ENCODE results near the gene CFAP58.

CFAP58 gene

DNA sequence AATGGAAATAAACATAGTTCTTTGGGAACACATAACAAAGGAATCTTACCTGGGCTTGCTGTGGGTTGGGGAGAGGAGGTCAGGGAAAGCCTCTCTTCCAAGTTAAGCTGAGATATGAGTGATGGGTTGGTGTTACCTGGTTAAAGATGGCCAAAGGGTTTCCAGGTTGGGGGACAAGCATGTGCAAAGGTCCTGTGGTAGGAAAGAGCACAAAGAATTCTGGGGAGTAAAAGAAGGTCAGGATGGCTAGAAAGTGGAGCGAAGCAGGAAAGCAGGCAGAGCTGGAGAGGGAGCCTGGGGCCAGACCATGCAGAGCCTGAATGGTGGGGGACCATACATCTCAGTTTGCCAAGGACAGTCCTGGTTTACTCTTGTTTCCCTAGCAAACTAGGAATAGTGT is 133.2 kb downstream of the CFAP58 start:
- no peak for DNase-seq (ENCODE audit: low read depth)

- DNase-seq (ENCODE audit: low read depth): no peak
These were observed 134.3 kb downstream of the CFAP58 start for GRCh38 chr10:104487794-104488438.

GRCh38 chr10:104488439-104488832 is 134.8 kb downstream of the CFAP58 start:
- DNase-seq (ENCODE audit: low read depth): no peak

- DNase-seq (ENCODE audit: low read depth): no peak
These were observed 138.8 kb downstream of the CFAP58 start for GRCh38 chr10:104492329-104492940.

GRCh38 chr10:104498347-104499081 is 144.9 kb downstream of the CFAP58 start:
- DNase-seq (ENCODE audit: low read depth): no peak

DNA sequence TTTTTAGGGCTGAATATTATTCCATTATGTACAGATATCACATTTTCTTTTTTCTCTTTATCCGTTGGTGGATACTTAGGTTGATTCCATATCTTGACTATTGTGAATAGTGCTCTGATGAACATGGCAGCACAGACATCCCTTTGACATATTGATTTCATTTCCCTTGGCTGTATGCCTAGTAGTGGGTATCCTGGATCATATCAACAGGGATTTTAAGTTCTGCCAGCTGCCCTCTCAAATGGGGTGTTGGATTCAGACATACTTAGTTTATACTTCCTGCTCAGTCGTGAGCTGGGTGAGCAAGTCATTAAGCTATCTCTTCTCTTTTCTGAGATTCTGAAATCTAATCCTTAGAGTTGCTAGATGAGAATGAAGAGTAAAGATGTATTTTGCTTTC is 147.8 kb downstream of the CFAP58 start:
- DNase-seq (ENCODE audit: low read depth): no peak

- DNase-seq (ENCODE audit: low read depth): no peak
These were observed 148.4 kb downstream of the CFAP58 start for GRCh38 chr10:104501864-104502579.

DNA sequence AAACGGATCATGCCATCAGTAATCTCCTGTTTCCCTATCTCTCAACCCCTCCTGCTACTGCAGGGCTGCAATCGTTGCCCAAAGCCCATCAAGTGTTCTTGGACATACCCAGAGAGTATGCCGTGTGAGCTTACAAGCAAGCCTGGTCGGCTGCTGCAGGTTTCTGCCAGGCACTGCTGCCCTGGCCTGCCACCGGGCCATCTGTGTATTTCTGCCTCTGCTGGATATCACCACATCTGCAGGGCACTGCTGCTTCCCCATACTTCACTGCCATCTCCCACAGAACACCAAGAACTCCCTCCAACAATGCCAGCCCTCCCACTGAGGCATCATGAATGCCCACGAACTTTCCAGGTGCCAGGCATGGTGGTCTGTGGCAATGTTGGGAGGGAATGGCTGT is 149.3 kb downstream of the CFAP58 start:
- no peak for DNase-seq (ENCODE audit: low read depth)
